ENCODE measurements around the gene SMAD6. TPM values are rescaled to one million over a fixed set of nuclear protein-coding genes. Genes with fewer than 3 reads are reported as not detected.
A peak's percentile ranks its signal among the peaks of the same experiment; 100 is the strongest.

Gene SMAD6
- total and polyA plus RNA-seq, 9 of the 15 experiments (the other 6 are each of a cell fraction or from before 2014, with no cell fraction given), result 0.10 to 15.5 (median 3.7) TPM

DNA sequence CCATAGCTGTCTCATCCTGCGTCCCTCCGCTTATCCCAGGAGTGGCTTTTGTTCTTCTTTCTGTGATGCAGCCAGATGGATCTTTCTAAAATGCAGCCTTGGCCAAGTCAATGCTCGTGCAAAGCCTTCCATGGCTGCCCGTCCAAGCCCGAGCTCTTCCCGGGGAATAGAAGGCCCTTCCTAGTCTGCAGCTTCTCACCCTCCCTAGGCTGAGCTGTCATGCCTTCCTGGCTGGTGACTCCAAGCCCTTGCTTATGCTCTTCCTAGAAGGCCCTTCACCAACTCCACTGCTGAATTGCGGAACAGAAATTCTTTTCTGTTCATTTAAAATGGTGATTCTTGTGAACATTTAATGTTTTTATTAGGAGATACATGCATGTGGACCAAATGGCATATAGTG lies 95.9 kb downstream of the SMAD6 start:
- Histone ChIP-seq H4K20me1 (replicated peaks; ENCODE audit: control insufficient read depth, insufficient read depth, low read length) (no peaks in the 10 kb centered on the region), H3K4me2 (ENCODE audit: insufficient read depth, low read length) (no peak overlapping the region)

GRCh38 chr15:66798426-66799061 lies 96.5 kb downstream of the SMAD6 start:
- Histone ChIP-seq H3K27ac (ENCODE audit: extremely low read depth, low read depth, low read length) (no peak overlapping the region), H3K9me3 (replicated peaks; ENCODE audit: control insufficient read depth, insufficient read depth, low read depth, low read length) (no peaks in the 10 kb centered on the region), H3K36me3 (ENCODE audit: control insufficient read depth, insufficient read depth, low read length) (no peaks in the 10 kb centered on the region), H3K27me3 (ENCODE audit: control insufficient read depth in 2 of 2, insufficient read depth in 2 of 2, low read length in 2 of 2) (no peaks in the 10 kb centered on the region), H3K4me1 (replicated peaks in 1 of 2; ENCODE audit: control insufficient read depth in 2 of 2, insufficient read depth in 2 of 2, low read length in 2 of 2) (peaks cover 17 to 18% of the 10 kb centered on the region in 2 experiments), H4K20me1 (replicated peaks; ENCODE audit: control insufficient read depth, insufficient read depth, low read length) (no peaks in the 10 kb centered on the region), H3K9ac (ENCODE audit: insufficient read depth in 1 of 2, low read depth in 2 of 2, low read length in 2 of 2) (no peak overlapping the region), H3K9me1 (ENCODE audit: control insufficient read depth, insufficient read depth, low read length) (no peaks in the 10 kb centered on the region), H3K79me2 (ENCODE audit: control insufficient read depth, insufficient read depth, low read length) (no peaks in the 10 kb centered on the region), H3K4me3 (no peak overlapping the region), H2AFZ (ENCODE audit: low read depth, low read length) (peak overlapping the region; percentile 34), H3K4me2 (ENCODE audit: insufficient read depth, low read length) (no peak overlapping the region)
- no peak for DNase-seq (ENCODE audit: extremely low read depth in 1 of 4, low spot score in 3 of 4)
- in situ Hi-C loops (cut with MboI) (no loop called here), intact Hi-C loops (cut with micrococcal nuclease) (no loop called here)
- ChIA-PET POLR2A (interaction anchor here (0.5 to 1.8 kb wide), 5 partner anchors 10 to 385 kb away, joined by 3 to 4 read pairs (median 4); no protein-coding TSS in a partner anchor), CTCF (ENCODE audit: low intra/inter-chr PET ratio) (no interaction called here)
- WGBS (ENCODE audit: insufficient coverage, low coverage, missing lambda C conversion rate), result 71% methylated on average over 9 of the region's 10 CpGs
- FAIRE-seq, result no peak
- ATAC-seq, result no peak
- TF ChIP-seq SETDB1 (IDR thresholded peaks at IDR 0.05; ENCODE audit: low read length), result no peak
- no peak for TF ChIP-seq HNRNPL (IDR thresholded peaks at IDR 0.05; ENCODE audit: low read depth, low read length)
- TF ChIP-seq MEIS2 (IDR thresholded peaks at IDR 0.05; ENCODE audit: partially characterized antibody), result no peak
- TF ChIP-seq SLC30A9 (CRISPR knock-in tag; IDR thresholded peaks at IDR 0.05), result no peak
- BruUV-seq (replicated peaks), result no TSS peak

More for the DNA sequence above, 95.9 kb downstream of the SMAD6 start:
- ATAC-seq (no peak), FAIRE-seq (no peak), DNase-seq (ENCODE audit: extremely low read depth in 1 of 4, low spot score in 3 of 4) (no peak)
- no peaks in the 10 kb centered on the region for H3K36me3 ChIP-seq (ENCODE audit: control insufficient read depth, insufficient read depth, low read length)
- peaks cover 11 to 14% of the 10 kb centered on the region in 2 experiments for H3K4me1 ChIP-seq (replicated peaks in 1 of 2; ENCODE audit: control insufficient read depth in 2 of 2, insufficient read depth in 2 of 2, low read length in 2 of 2)
- no peak overlapping the region for H3K4me3 ChIP-seq
- H2AFZ ChIP-seq (ENCODE audit: low read depth, low read length), result peak overlapping the region; percentile 34
- ChIA-PET CTCF (ENCODE audit: low intra/inter-chr PET ratio) (no interaction called here), POLR2A (interaction anchor here (1.1 to 1.8 kb wide), 2 partner anchors 15 to 25 kb away, joined by 4 read pairs; no protein-coding TSS in a partner anchor)
- no TSS peak for BruUV-seq (replicated peaks)
- H3K9me1 ChIP-seq (ENCODE audit: control insufficient read depth, insufficient read depth, low read length), result no peaks in the 10 kb centered on the region
- no peak overlapping the region for H3K9ac ChIP-seq (ENCODE audit: insufficient read depth in 1 of 2, low read depth in 2 of 2, low read length in 2 of 2)
- in situ Hi-C loops (cut with MboI), result no loop called here
- no peaks in the 10 kb centered on the region for H3K79me2 ChIP-seq (ENCODE audit: control insufficient read depth, insufficient read depth, low read length)
- no peaks in the 10 kb centered on the region for H3K9me3 ChIP-seq (replicated peaks; ENCODE audit: control insufficient read depth, insufficient read depth, low read depth, low read length)
- intact Hi-C loops (cut with micrococcal nuclease), result no loop called here
- no peaks in the 10 kb centered on the region for H3K27me3 ChIP-seq (ENCODE audit: control insufficient read depth in 2 of 2, insufficient read depth in 2 of 2, low read length in 2 of 2)
- no peak for TF ChIP-seq ILF3 (IDR thresholded peaks at IDR 0.05; ENCODE audit: borderline replicate concordance)
- WGBS (ENCODE audit: insufficient coverage, low coverage, missing lambda C conversion rate), result 39% methylated on average over 7 of the region's 7 CpGs
- H3K27ac ChIP-seq (ENCODE audit: extremely low read depth, low read depth, low read length), result no peak overlapping the region

Measured in K562 (cell line).